NCI-H2196 (cell line): Measurements from ENCODE around the gene ARMH1.
"Not testable (repeated sequence)": the region's sequence is repeated elsewhere in the genome, so short reads cannot be mapped to it uniquely, and the experiment has no call there.

Experiments
- DNase-seq: peaks from one replicate; lab custom pipeline; 2025; ENCODE audit not compliant: unreplicated experiment; lab: John Stamatoyannopoulos, UW

Gene ARMH1

DNA sequence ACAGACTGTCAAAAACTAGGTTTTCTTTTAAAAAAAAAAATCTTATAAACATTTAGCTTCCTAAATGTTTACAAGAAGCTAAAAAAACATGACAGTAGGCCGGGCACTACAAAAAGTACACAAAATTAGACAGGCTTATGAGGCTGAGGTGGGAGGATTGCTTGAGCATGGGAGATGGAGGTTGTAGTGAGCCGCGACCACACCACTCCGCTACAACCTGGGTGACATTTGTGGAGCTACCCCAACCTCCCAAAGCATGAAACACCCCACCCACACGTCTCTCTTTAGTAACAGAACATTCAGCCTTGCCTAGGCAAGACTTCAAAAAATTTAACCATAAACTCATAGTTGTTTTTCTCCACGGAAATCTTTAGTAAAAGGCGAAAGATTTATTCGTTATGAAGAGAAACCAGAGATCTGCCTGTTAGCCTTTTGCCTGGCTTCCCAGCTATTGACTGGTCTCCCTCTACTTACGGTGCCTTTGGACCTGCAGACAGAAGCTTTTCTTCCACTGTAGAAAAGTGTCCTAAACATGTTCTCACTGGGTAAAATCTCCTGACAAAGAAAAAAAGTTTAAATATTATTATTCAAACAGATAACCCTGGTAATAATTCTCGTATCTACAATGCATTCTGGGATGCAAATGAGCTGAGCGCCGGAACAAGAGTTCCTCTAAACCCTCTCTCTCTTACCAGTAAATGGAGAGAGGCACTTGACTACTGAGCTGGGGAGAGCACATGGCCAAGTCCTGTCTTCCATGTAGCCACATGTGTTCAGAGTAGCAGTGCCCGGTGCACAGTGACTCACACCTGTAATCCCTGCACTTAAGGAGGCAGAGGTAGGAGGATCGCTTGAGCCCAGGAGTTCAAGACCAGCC, 47.2 kb downstream of the ARMH1 start:
- DNase-seq, result peak; percentile 94

DNA sequence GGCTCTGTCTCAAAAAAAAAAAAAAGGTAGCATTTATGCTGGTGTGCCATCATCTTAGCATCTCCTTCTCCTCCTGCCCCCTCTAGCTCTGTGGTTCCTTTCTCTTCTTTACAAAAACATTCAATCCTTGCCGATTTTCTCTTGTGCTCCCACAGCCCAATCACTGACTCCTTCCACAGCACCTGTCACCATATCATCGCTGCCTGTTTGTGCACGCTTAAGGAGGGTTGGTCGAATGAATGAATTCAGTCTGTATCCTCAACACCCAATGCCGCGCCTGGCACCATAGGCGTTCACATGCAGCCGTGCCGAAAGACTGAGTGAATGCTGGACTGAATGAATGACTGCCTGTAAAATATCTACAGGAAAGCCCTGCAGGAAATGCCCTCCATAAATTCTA, 48.5 kb downstream of the ARMH1 start:
- no peak for DNase-seq

DNA sequence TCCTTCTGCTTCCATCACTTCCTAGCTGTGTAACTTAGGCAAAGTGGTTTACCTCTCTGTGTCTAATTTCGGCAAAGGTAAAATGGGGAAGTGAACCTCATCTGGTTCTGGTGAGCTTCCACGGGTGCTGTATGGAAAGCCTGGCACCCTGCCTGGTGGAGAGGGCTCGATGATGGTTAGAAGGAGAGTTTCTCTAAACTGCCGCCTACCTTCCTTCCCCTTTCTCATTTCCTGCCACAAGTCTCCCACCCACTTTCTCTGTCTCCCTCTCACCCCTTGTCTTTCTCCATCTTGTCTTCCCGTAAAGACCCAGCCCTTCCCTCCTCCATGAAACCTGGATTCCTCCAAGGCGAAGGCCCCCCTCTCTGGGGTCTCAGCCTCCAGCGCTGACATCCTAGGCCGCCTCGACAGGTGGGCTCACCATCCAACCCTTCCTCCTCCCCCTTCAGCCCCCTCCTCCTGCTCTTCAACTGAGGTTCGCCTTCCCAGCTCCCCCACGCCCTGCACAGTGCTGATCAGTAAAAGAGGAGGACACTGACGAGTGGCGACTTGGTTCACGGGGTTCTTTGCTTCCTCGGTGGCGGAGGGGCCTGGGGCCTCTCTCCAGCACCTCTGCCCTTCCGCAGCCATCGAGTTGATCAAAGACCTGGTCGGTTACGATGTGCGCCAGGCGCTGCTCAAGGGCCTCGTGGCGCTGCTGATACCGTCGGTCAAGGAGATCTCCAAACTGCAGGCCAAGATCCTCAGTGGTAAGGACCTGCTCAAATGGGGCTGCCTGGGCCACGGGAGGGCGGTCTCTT, 49.2 kb downstream of the ARMH1 start:
- DNase-seq, result no peak

DNA sequence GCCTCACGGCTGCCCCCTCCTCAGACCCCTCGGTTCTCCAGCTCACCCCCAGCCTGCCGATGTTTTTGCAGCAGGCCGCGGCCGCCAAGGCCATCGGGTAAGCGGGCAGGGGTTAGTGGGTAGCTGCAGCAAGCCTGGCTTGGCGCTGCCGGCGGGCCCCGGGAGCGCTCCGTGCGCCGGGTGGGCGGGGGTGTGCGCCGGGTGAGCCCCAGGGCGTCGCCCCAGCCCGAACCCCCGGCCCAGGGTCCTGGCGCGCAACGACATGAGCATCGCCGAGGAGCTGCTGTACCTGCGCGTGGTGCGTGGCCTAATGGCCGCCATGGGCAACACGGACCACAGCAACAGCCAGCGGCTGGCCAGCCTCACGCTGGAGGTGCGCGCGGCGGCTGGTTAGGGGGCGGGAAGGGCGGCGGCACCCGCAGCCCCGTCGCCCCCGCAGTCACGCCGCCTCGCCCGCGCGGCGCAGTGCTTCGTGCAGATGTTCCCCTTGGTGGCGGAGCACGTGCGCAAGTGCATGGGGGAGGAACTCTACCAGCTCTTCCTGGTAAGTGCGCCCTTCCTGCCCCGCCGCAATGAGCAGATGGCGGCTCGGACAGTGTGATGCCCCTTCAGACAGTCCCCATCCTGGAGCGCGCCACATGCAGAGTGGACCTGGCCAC, 49.9 kb downstream of the ARMH1 start:
- no peak for DNase-seq

DNA sequence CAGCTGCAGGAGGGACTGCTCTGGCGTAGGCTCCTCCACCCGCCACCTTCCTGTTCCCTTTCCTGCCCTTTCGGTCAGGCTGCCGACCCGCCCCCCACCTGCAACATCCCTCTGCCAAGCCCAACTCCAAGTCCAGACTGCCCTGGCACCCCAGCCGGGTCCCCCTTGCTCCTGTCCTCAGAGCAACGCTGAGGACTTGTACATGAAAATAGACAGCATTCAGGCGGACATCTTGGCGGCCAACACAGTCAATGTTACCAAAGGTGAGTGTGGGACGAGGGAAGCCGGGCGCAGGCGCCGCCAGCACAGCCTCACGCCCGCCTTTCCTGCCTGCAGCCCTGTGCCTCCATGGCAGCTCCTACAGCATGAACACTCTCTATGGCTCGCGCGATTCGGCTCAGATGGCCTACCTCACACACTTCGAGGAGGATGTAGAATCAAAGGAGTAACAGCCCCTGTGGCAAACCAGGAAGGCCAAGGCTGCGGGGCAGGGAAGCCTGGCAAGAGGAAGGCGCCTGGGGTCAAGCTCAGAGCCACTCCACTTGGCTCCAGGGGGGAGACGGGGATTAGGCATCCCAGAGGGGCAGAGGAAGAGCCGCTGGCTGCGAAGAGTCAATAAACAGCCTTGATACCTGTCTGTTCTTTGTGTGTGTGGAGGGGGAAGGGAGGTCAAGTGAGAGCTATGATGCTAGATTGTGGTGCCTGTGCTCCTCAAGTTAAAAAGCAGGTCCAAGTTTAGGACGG, 50.6 kb downstream of the ARMH1 start:
- DNase-seq, result no peak

DNA sequence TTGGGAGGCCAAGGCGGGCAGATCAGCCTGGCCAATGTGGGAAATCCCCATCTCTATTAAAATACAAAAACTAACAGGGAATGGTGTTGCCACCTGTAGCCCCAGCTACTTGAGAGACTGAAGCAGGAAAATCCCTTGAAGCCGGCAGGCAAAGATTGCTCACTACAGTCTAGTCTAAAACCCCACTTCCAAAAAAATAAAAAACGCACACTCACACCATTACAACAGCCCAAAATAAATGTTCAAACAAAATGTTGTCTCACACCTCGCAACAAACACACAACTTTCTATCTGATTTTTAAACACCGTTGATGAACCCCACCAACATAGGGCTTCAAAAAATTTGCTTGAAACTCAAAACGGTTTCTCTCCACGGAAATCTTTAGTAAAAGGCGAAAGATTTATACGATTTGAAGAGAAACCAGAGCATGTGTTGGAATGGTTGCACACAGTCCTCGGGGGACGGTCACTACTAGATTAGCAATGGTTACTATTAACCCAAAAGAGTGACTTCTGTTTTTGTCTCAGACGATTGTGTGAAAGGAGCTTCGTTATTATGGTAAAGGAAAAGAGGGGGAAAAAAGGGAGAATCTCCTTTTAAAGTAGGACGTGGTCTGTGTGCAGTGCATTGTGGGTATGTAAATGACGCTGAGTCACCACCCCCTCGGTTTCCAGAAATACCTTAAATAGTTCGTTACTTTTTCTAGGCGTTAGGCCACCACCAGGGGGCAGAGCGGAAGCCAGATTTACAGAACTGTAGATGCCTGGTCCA, 56.4 kb downstream of the ARMH1 start, which contains the start of gene RNU5D-1:
Gene RNU5D-1, minus strand, starts transcription at position 430 of the 772 bp plus-strand sequence.
- peak; percentile 93 for DNase-seq

DNA sequence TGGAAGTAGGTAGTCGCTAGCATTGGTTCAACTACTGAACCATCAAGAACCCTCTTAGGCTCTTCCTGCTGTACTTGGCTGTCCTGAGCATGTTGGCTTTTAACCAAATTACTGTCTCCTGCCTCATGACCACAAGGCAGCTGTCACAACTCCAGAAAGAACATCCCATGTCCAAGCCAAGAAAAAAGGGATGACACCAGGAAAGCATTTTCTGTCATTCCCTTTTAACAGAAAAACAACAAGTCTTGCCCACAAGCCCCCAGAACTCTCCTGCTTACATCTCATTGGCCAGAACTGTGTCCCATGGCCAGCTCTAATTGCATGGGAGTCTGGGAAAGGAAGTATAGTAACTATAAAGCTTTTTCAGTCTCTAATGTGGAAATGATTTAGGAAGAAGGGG, 58.9 kb downstream of the ARMH1 start:
- peak; percentile 46 for DNase-seq

DNA sequence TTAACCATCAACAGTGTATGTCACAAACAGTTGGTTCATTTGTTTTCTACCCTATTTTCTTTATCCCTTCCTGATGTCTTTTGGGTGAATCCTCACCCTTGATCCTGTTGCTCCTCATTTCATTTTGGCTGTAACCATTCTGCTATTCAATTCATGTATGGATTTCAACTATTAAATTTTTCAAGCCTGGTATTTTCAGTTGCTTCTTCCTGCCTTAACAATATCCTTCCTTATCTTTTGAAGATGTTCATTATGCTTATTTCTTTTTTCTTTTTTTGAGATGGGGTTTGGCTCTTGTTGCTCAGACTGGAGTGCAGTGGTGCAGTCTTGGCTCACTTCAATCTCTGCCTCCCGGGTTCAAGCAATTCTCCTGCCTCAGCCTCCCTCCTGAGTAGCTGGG, 59.3 kb downstream of the ARMH1 start:
- no peak for DNase-seq

DNA sequence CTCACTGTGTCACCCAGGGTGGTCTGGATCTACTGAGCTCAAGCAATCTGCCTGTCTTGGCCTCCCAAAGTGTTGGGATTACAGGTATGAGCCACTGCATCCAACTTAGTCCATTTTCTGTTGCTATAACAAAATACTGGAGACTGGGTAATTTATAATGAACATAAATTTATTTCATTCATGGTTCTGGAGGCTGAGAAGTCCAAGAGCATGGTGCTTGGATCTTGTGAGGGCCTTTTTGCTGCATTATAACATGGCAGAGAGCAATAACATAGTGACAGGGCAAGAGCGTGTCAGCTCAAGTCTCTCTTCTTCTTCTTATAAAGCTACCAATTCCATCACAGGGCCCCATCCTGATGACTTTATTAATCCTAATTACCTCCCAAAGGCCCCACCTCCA, 61.5 kb downstream of the ARMH1 start:
- DNase-seq, result no peak

DNA sequence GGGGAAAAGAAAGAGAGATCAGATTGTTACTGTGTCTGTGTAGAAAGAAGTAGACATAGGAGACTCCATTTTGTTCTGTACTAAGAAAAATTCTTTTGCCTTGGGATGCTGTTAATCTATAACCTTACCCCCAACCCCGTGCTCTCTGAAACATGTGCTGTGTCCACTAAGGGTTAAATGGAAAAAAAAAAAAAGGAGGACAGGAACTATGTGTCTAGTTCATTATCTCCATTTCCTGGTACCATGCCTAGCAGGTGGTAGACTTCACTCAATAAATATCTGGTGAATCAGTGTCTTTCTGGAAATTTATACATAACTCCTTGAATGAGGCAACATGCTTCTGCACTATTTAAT, 64.4 kb downstream of the ARMH1 start:
- not testable (repeated sequence) for DNase-seq

DNA sequence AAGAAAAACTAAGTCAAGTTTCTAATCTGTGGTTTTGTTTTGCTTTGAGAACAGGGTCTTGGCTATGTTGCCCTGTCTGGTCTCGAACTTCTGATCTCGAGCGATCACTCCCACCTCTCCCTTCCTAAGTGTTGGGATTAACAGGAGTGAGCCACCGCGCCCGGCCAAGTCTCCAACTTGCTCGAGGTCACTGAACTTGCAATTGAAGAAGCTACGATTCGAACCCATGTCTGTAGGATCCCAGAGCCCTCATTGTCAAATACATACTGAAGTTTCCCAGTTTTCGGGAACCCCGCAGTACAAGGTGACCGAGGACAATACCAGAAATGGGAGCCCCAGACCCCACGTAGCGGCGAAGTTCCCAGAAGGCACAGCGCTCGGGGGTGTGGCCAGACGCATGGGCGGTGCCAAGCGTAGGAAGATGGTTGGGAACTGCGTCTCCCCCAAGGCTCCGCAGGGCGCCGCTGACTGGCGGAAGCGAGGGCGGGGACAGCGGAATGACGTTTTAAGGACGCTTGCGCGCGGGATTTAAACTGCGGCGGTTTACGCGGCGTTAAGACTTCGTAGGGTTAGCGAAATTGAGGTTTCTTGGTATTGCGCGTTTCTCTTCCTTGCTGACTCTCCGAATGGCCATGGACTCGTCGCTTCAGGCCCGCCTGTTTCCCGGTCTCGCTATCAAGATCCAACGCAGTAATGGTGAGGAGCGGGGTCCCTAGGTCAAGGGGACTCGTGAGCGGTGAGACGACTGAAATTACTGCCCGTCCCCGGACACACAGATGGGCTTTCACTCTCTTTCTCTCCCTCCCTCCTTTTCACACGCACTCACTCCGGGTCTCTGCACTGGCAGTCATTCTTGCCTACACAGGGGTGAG, 65.0 kb downstream of the ARMH1 start, which contains the start of gene KIF2C:
Gene KIF2C, plus strand, starts transcription at position 531 of the 872 bp plus-strand sequence. Its CDS starts 96 bp downstream, at position 627.
- DNase-seq, result peak; percentile 98

DNA sequence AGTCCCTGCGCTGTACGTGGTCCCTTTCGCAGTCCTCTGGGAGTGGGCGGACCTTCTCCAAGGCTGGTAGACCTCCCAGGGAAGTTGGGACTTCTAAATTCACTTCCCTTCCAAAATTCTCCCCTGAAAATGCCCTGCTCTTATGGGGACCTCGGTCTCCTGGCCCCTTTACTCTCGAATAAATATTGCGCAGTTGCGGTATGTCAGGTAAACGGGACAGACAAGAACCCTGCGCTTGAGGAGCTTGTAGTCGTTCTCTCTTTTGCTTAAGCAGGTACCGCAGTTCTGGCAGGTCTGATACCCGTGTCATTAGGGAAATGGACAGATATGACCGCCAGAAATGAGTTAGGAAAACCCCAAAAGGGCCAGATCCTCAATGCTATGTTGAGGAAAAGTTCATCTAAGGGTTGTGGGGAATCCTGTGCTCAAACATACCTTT, 65.7 kb downstream of the ARMH1 start:
- no peak for DNase-seq

DNA sequence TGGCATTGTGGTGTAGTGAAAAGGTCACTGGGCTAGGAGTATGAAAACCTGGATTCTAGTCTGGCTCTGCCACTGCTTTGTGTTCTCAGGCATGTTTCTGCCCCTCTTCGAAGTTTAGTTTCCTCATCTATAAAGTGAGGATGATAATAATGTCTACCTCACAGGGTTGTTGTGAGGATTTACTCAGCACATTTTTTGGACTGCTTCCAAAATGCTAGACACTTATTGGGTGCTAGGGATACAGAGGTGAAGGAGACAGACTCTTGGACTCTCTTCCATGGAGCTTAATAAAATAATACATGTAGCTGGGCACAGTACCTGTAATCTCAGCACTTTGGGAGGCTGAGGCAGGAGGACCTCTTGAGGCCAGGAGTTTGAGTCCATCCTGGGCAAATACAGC, 68.7 kb downstream of the ARMH1 start:
- DNase-seq, result no peak

DNA sequence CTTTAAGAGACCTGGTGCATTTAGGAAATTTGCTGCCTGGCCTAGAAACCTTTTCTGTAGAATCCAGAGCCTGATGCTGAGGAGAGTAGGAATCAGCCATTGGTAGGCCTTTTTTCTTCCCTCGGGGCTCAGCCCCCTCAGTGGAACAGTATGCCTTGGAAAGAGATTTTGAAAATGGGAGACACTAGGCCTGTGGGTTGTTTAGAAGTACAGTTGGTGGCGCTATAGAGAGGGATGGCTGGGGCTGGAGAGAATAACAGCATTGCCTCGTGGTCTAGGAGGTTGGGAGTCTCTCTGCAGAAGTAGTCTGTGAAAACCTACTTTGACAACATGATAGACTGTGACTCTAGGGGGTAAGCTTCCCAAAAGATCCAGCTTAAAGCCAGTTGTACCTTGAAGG, 73.4 kb downstream of the ARMH1 start:
- DNase-seq, result no peak

DNA sequence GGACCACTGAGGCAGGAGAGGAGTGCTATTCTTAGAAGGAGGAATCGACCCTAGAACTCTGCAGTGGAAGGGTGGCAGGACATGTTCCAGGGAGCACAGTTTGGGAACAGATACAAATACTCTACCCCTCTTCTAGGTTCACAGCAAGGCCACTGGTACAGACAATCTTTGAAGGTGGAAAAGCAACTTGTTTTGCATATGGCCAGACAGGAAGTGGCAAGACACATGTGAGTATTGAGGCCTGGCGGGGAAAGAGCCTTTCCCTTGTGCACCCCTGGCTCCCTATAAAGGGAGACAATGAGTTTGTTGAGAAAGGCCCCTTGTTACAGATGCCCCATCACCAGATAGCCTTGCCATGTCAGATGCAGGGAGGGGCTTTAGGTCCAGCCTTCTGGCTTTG, 82.9 kb downstream of the ARMH1 start:
- DNase-seq, result no peak

DNA sequence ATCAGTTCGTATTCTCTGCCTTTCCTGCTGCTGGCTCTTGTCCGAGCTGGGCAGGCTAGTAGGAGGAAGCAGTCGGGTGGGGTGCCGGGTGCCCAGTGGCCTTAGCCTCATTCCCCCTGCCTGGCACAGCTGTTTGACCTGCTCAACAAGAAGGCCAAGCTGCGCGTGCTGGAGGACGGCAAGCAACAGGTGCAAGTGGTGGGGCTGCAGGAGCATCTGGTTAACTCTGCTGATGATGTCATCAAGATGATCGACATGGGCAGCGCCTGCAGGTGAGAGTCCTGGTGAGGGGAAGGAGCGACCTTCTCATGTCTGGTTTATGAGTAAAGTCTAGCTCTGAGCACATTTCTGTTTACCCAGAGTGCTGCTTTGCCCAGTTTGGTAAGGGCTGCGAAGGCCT, 84.6 kb downstream of the ARMH1 start:
- no peak for DNase-seq

DNA sequence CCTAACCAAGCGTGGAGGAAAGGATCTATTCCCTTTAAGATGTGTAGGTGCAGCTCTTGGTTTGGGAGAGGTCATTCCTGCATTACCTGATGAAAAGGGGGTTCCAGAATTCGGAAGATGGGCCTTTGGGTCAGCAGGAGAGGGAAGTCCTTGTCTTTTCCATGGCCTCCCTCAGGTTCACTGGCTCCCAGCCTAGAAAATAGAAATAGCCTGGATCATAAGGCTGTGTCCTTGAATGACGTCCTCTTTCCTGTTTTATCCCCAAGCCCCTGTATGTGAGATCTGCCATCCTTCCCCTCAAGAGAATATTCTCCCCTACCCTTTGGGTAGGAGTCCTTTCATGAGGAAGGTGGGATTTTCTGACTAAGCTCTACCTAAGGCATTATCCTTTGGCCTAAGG, 86.4 kb downstream of the ARMH1 start:
- no peak for DNase-seq

DNA sequence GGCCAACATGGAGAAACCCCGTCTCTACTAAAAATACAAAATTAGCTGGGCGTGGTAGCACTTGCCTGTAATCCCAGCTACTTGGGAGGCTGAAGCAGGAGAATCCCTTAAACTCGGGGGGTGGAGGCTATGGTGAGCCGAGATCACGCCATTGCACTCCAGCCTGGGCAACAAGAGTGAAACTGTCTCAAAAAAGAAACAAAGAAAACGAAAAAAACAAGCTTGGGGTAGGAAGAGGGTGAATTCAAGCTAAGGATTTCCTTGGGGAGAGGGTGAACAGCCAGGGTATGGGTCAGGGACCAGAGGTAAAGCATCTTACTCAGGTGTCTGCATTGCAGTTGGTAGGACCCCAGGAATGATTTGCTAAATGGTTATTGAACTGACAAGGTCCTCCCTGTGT, 91.9 kb downstream of the ARMH1 start:
- not testable (repeated sequence) for DNase-seq
